Naive thymus-derived CD4-positive, alpha-beta T cell (primary cell): Measurements from ENCODE around the gene SMARCC2. TPM values are rescaled to one million over a fixed set of nuclear protein-coding genes. Genes with fewer than 3 reads are reported as not detected.

ENCODE experiments used
- ATAC-seq: fragments of 150-1000 bp; cut with Tn5 transposase; 2 replicates; pipeline ENCODE4 v1.10.0; 2021; ENCODE audit warnings: mild to moderate bottlenecking, moderate library complexity
- CTCF ChIA-PET: fragments of 350-600 bp; sonication (Branson Sonifier 250); formaldehyde crosslinking; loops from one replicate; lab custom pipeline; 2021; ENCODE audit warnings: antibody characterized with exemption; lab: Charles Lee
- POLR2A ChIA-PET: fragments of 350-600 bp; sonication (Branson Sonifier 250); formaldehyde crosslinking; loops from one replicate; lab custom pipeline; 2021; ENCODE audit warnings: antibody characterized with exemption, inconsistent platforms; lab: Charles Lee
- DNase-seq, 9 donors: peaks; one replicate each; pipeline versions ENCODE4 v3.0.0 to v3.0.0-alpha.2; 2020 to 2022; ENCODE audit warnings: mixed read lengths in 1 of 9
- H3K27ac ChIP-seq: one replicate; pipeline ENCODE4 v1.7.0; 2013; ENCODE audit warnings: mild to moderate bottlenecking, low read depth, low read length, moderate library complexity
- H3K27me3 ChIP-seq, 2 donors: one replicate each; pipeline ENCODE4 v1.7.0; 2013; ENCODE audit warnings: low read length in 2 of 2, mild to moderate bottlenecking in 2 of 2, moderate library complexity in 2 of 2; ENCODE audit not compliant: control insufficient read depth in 2 of 2, insufficient read depth in 2 of 2
- H3K36me3 ChIP-seq, 3 experiments: 1 replicate in 2 of 3; 2 replicates in 1 of 3; pipeline ENCODE4 v1.7.0; 2013; ENCODE audit warnings: low read length in 3 of 3, mild to moderate bottlenecking in 3 of 3, moderate library complexity in 1 of 3; ENCODE audit not compliant: insufficient read depth in 3 of 3, control insufficient read depth in 2 of 3
- H3K4me1 ChIP-seq, 2 donors: one replicate each; pipeline ENCODE4 v1.7.0; 2013; ENCODE audit warnings: low read length in 2 of 2, mild to moderate bottlenecking in 2 of 2, moderate library complexity in 1 of 2; ENCODE audit not compliant: control insufficient read depth in 2 of 2, insufficient read depth in 2 of 2
- H3K4me3 ChIP-seq: 2 replicates; pipeline ENCODE4 v1.7.0; 2013; ENCODE audit warnings: mild to moderate bottlenecking, low read length
- H3K9me3 ChIP-seq, 3 experiments: 1 replicate in 2 of 3; 2 replicates in 1 of 3; pipeline ENCODE4 v1.7.0; 2013; ENCODE audit warnings: low read length in 3 of 3; ENCODE audit not compliant: control insufficient read depth in 2 of 3
- H3K27ac Mint-ChIP-seq, 9 donors: one replicate each; pipeline ENCODE4 v1.8.0; 2020 to 2022; ENCODE audit warnings: mixed read lengths in 9 of 9, mild to moderate bottlenecking in 8 of 9, moderate library complexity in 5 of 9, inconsistent platforms in 2 of 9
- H3K27me3 Mint-ChIP-seq, 5 donors: one replicate each; pipeline ENCODE4 v1.8.0; 2021 to 2022; ENCODE audit warnings: mixed read lengths in 5 of 5, mild to moderate bottlenecking in 1 of 5
- H3K36me3 Mint-ChIP-seq, 5 donors: one replicate each; pipeline ENCODE4 v1.8.0; 2020 to 2022; ENCODE audit warnings: mixed read lengths in 5 of 5, mild to moderate bottlenecking in 3 of 5, inconsistent platforms in 1 of 5
- H3K4me1 Mint-ChIP-seq, 7 donors: one replicate each; pipeline ENCODE4 v1.8.0; 2020 to 2022; ENCODE audit warnings: mixed read lengths in 7 of 7, mild to moderate bottlenecking in 3 of 7, inconsistent platforms in 1 of 7
- H3K4me3 Mint-ChIP-seq, 10 donors: one replicate each; pipeline ENCODE4 v1.8.0; 2020 to 2022; ENCODE audit warnings: mild to moderate bottlenecking in 10 of 10, mixed read lengths in 10 of 10, moderate library complexity in 6 of 10, inconsistent platforms in 2 of 10
- H3K9me3 Mint-ChIP-seq, 11 donors: one replicate each; pipeline ENCODE4 v1.8.0; 2020 to 2022; ENCODE audit warnings: mixed read lengths in 11 of 11, mild to moderate bottlenecking in 4 of 11, inconsistent platforms in 1 of 11, moderate library complexity in 1 of 11
- intact Hi-C, 2 donors: fragments of 100-400 bp; cut with micrococcal nuclease; formaldehyde crosslinking; loops; one replicate each; pipeline ENCODE4 v1.15.1; 2023
- polyA plus RNA-seq, 2 donors: library from polyadenylated mRNA; unstranded; fragments of 300-500 nt; fragmentation: Illumina TruSeq; gene quantifications; one replicate each; pipeline ENCODE4 v1.2.3, GENCODE V29; 2021
- total RNA-seq, 6 experiments: library from RNA in 5 of 6; stranded (reverse) in 5 of 6; gene quantifications; 1 replicate in 5 of 6; 2 replicates in 1 of 6; pipeline ENCODE4 v1.2.3 and lab custom pipeline; 2021 to 2026

SMARCC2 gene
- total and polyA plus RNA-seq, 7 experiments from 2014 or later, result 64.6 to 187 (median 131) TPM

GRCh38 chr12:56219840-56220239 lies 30.6 kb upstream of the SMARCC2 start:
- Mint-ChIP-seq H3K9me3 (no peaks in the 10 kb centered on the region), H3K36me3 (peaks cover 5 to 10% (median 5%) of the 10 kb centered on the region in 5 donors), H3K27me3 (peaks cover 0 to 3% (median 0%) of the 10 kb centered on the region in 5 donors), H3K27ac (peak overlapping the region in 3 of 9 donors; percentile 9 to 66 (median 46)), H3K4me1 (peaks cover 15 to 63% (median 48%) of the 10 kb centered on the region in 7 donors), H3K4me3 (peak overlapping the region in 7 of 10 donors; percentile 18 to 61 (median 37))
- ChIA-PET CTCF (no interaction called here), POLR2A (interaction anchor here (0.7 to 3.8 kb wide), 5 partner anchors 16 to 420 kb away, joined by 6 to 61 read pairs (median 40); partner anchors contain the start of genes RPL41, SMARCC2 and ZC3H10)
- H3K27me3 ChIP-seq, result no peaks in the 10 kb centered on the region
- ATAC-seq, result no peak
- DNase-seq, result no peak
- H3K4me3 ChIP-seq, result no peak overlapping the region
- H3K36me3 ChIP-seq, result peaks cover 0 to 15% (median 5%) of the 10 kb centered on the region in 3 experiments
- no peaks in the 10 kb centered on the region for H3K9me3 ChIP-seq
- intact Hi-C loops, result loop anchor here (2.0 to 5.0 kb wide), 4 partner anchors 68 to 867 kb away; partner anchors contain the start of genes MYL6B (in 1 of the 2), NAB2 (in 1 of the 2) and PAN2 (in 1 of the 2)
- no peak overlapping the region for H3K27ac ChIP-seq
- H3K4me1 ChIP-seq, result peaks cover 22 to 25% of the 10 kb centered on the region in 2 donors

- H3K27ac Mint-ChIP-seq, result peak overlapping the region in 3 of 9 donors; percentile 22 to 54 (median 35)
- CTCF ChIA-PET, result interaction anchor here (0.7 to 1.0 kb wide), 2 partner anchors 9 to 108 kb away, joined by 3 read pairs; no protein-coding TSS in a partner anchor
- ATAC-seq (no peak), DNase-seq (no peak)
- H3K27me3 Mint-ChIP-seq, result no peaks in the 10 kb centered on the region
- no peaks in the 10 kb centered on the region for H3K9me3 ChIP-seq
- peaks cover 6 to 34% (median 24%) of the 10 kb centered on the region in 7 donors for H3K4me1 Mint-ChIP-seq
- POLR2A ChIA-PET, result no interaction called here
- H3K27ac ChIP-seq, result no peak overlapping the region
- no peaks in the 10 kb centered on the region for H3K27me3 ChIP-seq
- no peaks in the 10 kb centered on the region for H3K9me3 Mint-ChIP-seq
- no peak overlapping the region for H3K4me3 ChIP-seq
- peaks cover 6 to 23% (median 12%) of the 10 kb centered on the region in 5 donors for H3K36me3 Mint-ChIP-seq
- H3K4me3 Mint-ChIP-seq, result no peak overlapping the region
- H3K4me1 ChIP-seq, result peaks cover 7 to 13% of the 10 kb centered on the region in 2 donors
- intact Hi-C loops, result no loop called here
- H3K36me3 ChIP-seq, result peaks cover 0 to 45% (median 22%) of the 10 kb centered on the region in 3 experiments
Measured at GRCh38 chr12:56216461-56216860, 27.2 kb upstream of the SMARCC2 start.

- ChIA-PET POLR2A (interaction anchor here (0.6 kb wide), 1 partner anchor 121 kb away, joined by 3 read pairs; no protein-coding TSS in a partner anchor), CTCF (interaction anchor here (0.9 kb wide), 1 partner anchor 13 kb away, joined by 3 read pairs; no protein-coding TSS in a partner anchor)
- Mint-ChIP-seq H3K9me3 (no peaks in the 10 kb centered on the region), H3K4me1 (peaks cover 6 to 18% (median 14%) of the 10 kb centered on the region in 7 donors), H3K27me3 (no peaks in the 10 kb centered on the region), H3K36me3 (peaks cover 11 to 38% (median 16%) of the 10 kb centered on the region in 5 donors), H3K27ac (peak overlapping the region in 2 of 9 donors; percentile 36 to 66), H3K4me3 (no peak overlapping the region)
- Histone ChIP-seq H3K27me3 (no peaks in the 10 kb centered on the region), H3K36me3 (peaks cover 8 to 62% (median 30%) of the 10 kb centered on the region in 3 experiments), H3K27ac (peak overlapping the region; percentile 7), H3K4me1 (no peaks in the 10 kb centered on the region), H3K4me3 (no peak overlapping the region), H3K9me3 (no peaks in the 10 kb centered on the region)
- intact Hi-C loops, result no loop called here
- DNase-seq, result no peak
- ATAC-seq, result no peak
Measured at GRCh38 chr12:56213878-56214277, 24.6 kb upstream of the SMARCC2 start.

GRCh38 chr12:56212361-56212760 lies 23.1 kb upstream of the SMARCC2 start:
- H3K36me3 ChIP-seq, result peaks cover 8 to 72% (median 35%) of the 10 kb centered on the region in 3 experiments
- H3K4me1 ChIP-seq, result no peaks in the 10 kb centered on the region
- no peaks in the 10 kb centered on the region for H3K9me3 ChIP-seq
- intact Hi-C loops, result no loop called here
- ChIA-PET POLR2A (no interaction called here), CTCF (interaction anchor here (0.6 kb wide), 1 partner anchor 283 kb away, joined by 4 read pairs; no protein-coding TSS in a partner anchor)
- Mint-ChIP-seq H3K4me1 (peaks cover 6 to 18% (median 15%) of the 10 kb centered on the region in 7 donors), H3K27ac (peak overlapping the region in 2 of 9 donors; percentile 14 to 62), H3K9me3 (no peaks in the 10 kb centered on the region), H3K4me3 (no peak overlapping the region), H3K27me3 (no peaks in the 10 kb centered on the region), H3K36me3 (peaks cover 11 to 46% (median 20%) of the 10 kb centered on the region in 5 donors)
- no peak for DNase-seq
- H3K27me3 ChIP-seq, result no peaks in the 10 kb centered on the region
- H3K4me3 ChIP-seq, result no peak overlapping the region
- no peak overlapping the region for H3K27ac ChIP-seq
- no peak for ATAC-seq

- peaks cover 12 to 75% (median 21%) of the 10 kb centered on the region in 3 experiments for H3K36me3 ChIP-seq
- POLR2A ChIA-PET, result interaction anchor here (1.1 to 1.3 kb wide), 2 partner anchors 14 to 18 kb away, joined by 4 to 5 read pairs; partner anchors contain the start of genes RNF41 and SMARCC2
- Mint-ChIP-seq H3K9me3 (no peaks in the 10 kb centered on the region), H3K4me1 (peaks cover 0 to 6% (median 0%) of the 10 kb centered on the region in 7 donors), H3K4me3 (no peak overlapping the region), H3K36me3 (peaks cover 6 to 38% (median 18%) of the 10 kb centered on the region in 5 donors), H3K27me3 (no peaks in the 10 kb centered on the region), H3K27ac (peak overlapping the region in 1 of 9 donors; percentile 44)
- CTCF ChIA-PET, result interaction anchor here (0.6 to 5.1 kb wide), 7 partner anchors 9 to 460 kb away, joined by 3 to 18 read pairs (median 3); partner anchors contain the start of gene RNF41
- H3K4me3 ChIP-seq, result no peak overlapping the region
- H3K9me3 ChIP-seq, result no peaks in the 10 kb centered on the region
- DNase-seq, result no peak
- no peaks in the 10 kb centered on the region for H3K27me3 ChIP-seq
- ATAC-seq, result peak; percentile 27
- intact Hi-C loops, result loop anchor here (5.0 kb wide), 2 partner anchors 49 to 254 kb away; partner anchors contain the start of gene ANKRD52 (in 1 of the 2)
- H3K4me1 ChIP-seq, result no peaks in the 10 kb centered on the region
- no peak overlapping the region for H3K27ac ChIP-seq
Measured at GRCh38 chr12:56208006-56208405, 18.7 kb upstream of the SMARCC2 start.

GRCh38 chr12:56206452-56207166 lies 17.3 kb upstream of the SMARCC2 start:
- H3K27ac ChIP-seq, result no peak overlapping the region
- no peaks in the 10 kb centered on the region for H3K4me1 ChIP-seq
- peak overlapping the region in 6 of 9 donors; percentile 6 to 74 (median 33) for H3K27ac Mint-ChIP-seq
- H3K36me3 Mint-ChIP-seq, result peaks cover 6 to 34% (median 18%) of the 10 kb centered on the region in 5 donors
- DNase-seq (peak in 5 of 9 donors; percentile 13 to 37 (median 29)), ATAC-seq (peak; percentile 70)
- no peaks in the 10 kb centered on the region for H3K9me3 ChIP-seq
- intact Hi-C loops, result loop anchor here (1.0 to 5.0 kb wide), 4 partner anchors 18 to 258 kb away; partner anchors contain the start of genes ANKRD52 (in 1 of the 2) and NABP2 (in 1 of the 2)
- H3K27me3 ChIP-seq, result no peaks in the 10 kb centered on the region
- CTCF ChIA-PET, result interaction anchor here (0.6 to 5.1 kb wide), 6 partner anchors 15 to 258 kb away, joined by 3 to 18 read pairs (median 3); partner anchors contain the start of gene RNF41
- POLR2A ChIA-PET, result interaction anchor here (1.0 to 6.0 kb wide), 2 partner anchors 12 to 15 kb away, joined by 3 to 40 read pairs; partner anchors contain the start of gene RNF41
- no peak overlapping the region for H3K4me3 Mint-ChIP-seq
- H3K9me3 Mint-ChIP-seq, result no peaks in the 10 kb centered on the region
- peaks cover 0 to 9% (median 6%) of the 10 kb centered on the region in 7 donors for H3K4me1 Mint-ChIP-seq
- no peak overlapping the region for H3K4me3 ChIP-seq
- peaks cover 12 to 61% (median 13%) of the 10 kb centered on the region in 3 experiments for H3K36me3 ChIP-seq
- H3K27me3 Mint-ChIP-seq, result no peaks in the 10 kb centered on the region
